ENCODE data around the gene PNN. TPM values are rescaled to one million over a fixed set of nuclear protein-coding genes. Genes with fewer than 3 reads are reported as not detected.

The PNN gene
- total and polyA plus RNA-seq, 2 of the 8 experiments (the other 6 are each of a cell fraction or from before 2014, with no cell fraction given), result 27.5 to 121 TPM

DNA sequence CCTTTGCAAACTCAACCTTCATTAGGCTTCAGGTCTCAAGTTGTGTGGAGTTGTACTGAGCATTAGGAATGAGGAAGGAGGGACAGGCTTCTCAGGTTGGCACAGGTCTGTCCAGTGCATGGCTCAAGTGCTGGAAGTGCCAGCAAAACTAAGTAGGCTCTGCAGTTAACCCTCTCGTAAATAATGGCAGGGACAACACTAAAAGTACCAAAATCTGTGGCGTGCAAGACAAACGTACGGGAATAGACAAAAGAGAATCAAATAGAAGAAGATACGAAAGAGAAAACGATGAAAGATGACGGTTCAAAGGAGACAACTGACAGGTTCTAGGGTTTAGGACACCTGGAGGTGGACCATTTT lies 5.5 kb upstream of the PNN start (continued):
- TF ChIP-seq TAF1 (IDR thresholded peaks at IDR 0.05; ENCODE audit: low read depth, low read length), result no peak
- no peak for TF ChIP-seq NRF1 (IDR thresholded peaks at IDR 0.05; ENCODE audit: low read depth, low read length)
